HG03108 (cell line): ENCODE results near the gene NOD2.

ENCODE experiments used
- ATAC-seq: cut with Tn5 transposase; IDR thresholded peaks from one replicate; pipeline ENCODE4 v1.9.1; 2021; ENCODE audit warnings: moderate library complexity; ENCODE audit not compliant: unreplicated experiment

NOD2 gene

DNA sequence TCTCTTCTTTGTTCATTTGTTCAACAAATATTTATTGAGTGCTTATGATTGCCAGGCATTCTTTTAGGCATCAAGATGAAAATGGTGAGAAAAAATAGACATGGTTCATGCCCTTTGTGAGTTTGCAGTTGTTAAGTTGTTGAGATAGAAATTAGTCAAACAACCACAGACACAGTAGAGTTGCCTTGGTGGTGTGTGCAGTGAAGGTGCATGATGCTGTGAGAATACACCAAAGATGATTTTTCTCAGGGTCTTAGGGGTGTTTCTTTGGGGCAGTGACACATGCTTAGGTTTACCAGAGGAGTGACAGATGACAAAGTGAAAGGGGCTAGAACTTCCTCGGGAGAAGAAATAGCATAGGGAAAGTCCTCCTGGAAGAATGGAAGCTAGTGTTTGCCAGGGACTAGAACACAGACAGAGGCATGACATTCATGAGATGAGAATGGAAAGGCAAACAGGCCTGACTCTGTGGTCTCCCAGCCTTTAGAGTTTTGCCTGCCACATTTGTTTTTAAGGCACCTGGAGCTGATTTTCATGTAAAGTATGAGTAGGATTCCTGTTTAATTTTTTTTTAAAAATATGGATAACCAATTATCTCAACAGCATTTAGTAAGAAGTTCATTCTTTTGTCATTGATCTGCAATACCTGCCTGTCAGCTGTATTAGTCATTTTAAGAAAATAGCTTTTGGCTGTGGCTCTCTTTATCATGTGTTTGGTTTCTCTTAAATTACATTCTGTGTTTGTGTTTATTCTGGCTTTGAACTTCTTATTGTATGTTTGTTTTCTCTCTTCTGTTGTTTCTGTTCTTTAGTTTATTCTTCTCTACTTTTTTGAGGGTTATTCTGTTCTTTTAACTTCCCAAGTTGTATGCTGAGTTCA lies 85.1 kb downstream of the NOD2 start:
- ATAC-seq: no peak

- ATAC-seq: no peak
Observed at GRCh38 chr16:50781043-50781442, 87.6 kb downstream of the NOD2 start.

GRCh38 chr16:50781518-50781917 lies 88.1 kb downstream of the NOD2 start:
- ATAC-seq: no peak
